H1 (cell line): Measurements from ENCODE around the gene SLC7A11. TPM values are rescaled to one million over a fixed set of nuclear protein-coding genes. Genes with fewer than 3 reads are reported as not detected.
A peak's percentile ranks its signal among the peaks of the same experiment; 100 is the strongest.

Experiments
- CTCF ChIA-PET: fragments of 300-600 bp; sonication (Branson Sonifier 250); formaldehyde crosslinking; loops from one replicate; lab custom pipeline; 2021; ENCODE audit not compliant: partially characterized antibody; lab: Charles Lee
- POLR2A ChIA-PET: fragments of 300-600 bp; sonication (Branson Sonifier 250); formaldehyde crosslinking; loops from one replicate; lab custom pipeline; 2021; ENCODE audit warnings: inconsistent platforms; ENCODE audit not compliant: partially characterized antibody; lab: Charles Lee
- DNase-seq, 2 experiments: peaks; one replicate each; pipeline versions ENCODE4 v3.0.0 to v3.0.0-alpha.2; 2010 to 2022; ENCODE audit warnings: low spot score in 2 of 2, low read depth in 1 of 2, mixed read lengths in 1 of 2
- FAIRE-seq: peaks from 2 replicates; lab custom pipeline; 2011; peaks lifted over from hg19 to GRCh38; lab: Jason Lieb, UNC
- H2AFZ ChIP-seq: 2 replicates; pipeline ENCODE4 v1.8.1; 2012; ENCODE audit warnings: low read length, inconsistent platforms
- H2AK5ac ChIP-seq: 2 replicates; pipeline ENCODE4 v1.6.1; 2013; ENCODE audit warnings: low read depth, low read length
- H2BK120ac ChIP-seq: replicated peaks from 2 replicates; pipeline ENCODE3; 2013; ENCODE audit warnings: low read depth, low read length, inconsistent platforms
- H2BK12ac ChIP-seq: 2 replicates; pipeline ENCODE4 v1.6.1; 2013; ENCODE audit warnings: low read depth, low read length
- H2BK15ac ChIP-seq: 2 replicates; pipeline ENCODE4 v1.6.1; 2013; ENCODE audit warnings: low read length
- H2BK20ac ChIP-seq: 2 replicates; pipeline ENCODE4 v1.6.1; 2013; ENCODE audit warnings: low read length
- H2BK5ac ChIP-seq: 2 replicates; pipeline ENCODE4 v1.6.1; 2013; ENCODE audit warnings: low read depth, low read length
- H3K14ac ChIP-seq: 2 replicates; pipeline ENCODE4 v1.6.1; 2013; ENCODE audit warnings: inconsistent platforms; ENCODE audit not compliant: insufficient read length
- H3K18ac ChIP-seq: 2 replicates; pipeline ENCODE4 v1.6.1; 2013; ENCODE audit warnings: low read length; ENCODE audit errors: extremely low read depth
- H3K23ac ChIP-seq: 2 replicates; pipeline ENCODE4 v1.6.1; 2013; ENCODE audit warnings: inconsistent platforms; ENCODE audit not compliant: insufficient read length
- H3K23me2 ChIP-seq: 2 replicates; pipeline ENCODE4 v1.6.1; 2013; ENCODE audit warnings: low read depth, low read length
- H3K27ac ChIP-seq: 2 replicates; pipeline ENCODE4 v1.6.1; 2011; ENCODE audit warnings: low read depth, low read length, inconsistent platforms
- H3K27me3 ChIP-seq, 4 experiments: replicated peaks in 1 of 4; 1 replicate in 1 of 4; 2 replicates in 3 of 4; pipeline versions ENCODE4 v1.6.1 to v1.8.1; 2011 to 2013; ENCODE audit warnings: low read length in 3 of 4, mild to moderate bottlenecking in 3 of 4, inconsistent platforms in 2 of 4, mixed read lengths in 2 of 4, moderate library complexity in 1 of 4; ENCODE audit not compliant: control insufficient read depth in 3 of 4, insufficient read depth in 3 of 4; ENCODE audit errors: extremely low read depth in 1 of 4
- H3K36me3 ChIP-seq, 4 experiments: 2 replicates each; pipeline versions ENCODE4 v1.6.1 to v1.8.1; 2011 to 2013; ENCODE audit warnings: mild to moderate bottlenecking in 4 of 4, low read length in 3 of 4, moderate library complexity in 2 of 4, control low read depth in 1 of 4, inconsistent platforms in 1 of 4; ENCODE audit not compliant: insufficient read depth in 4 of 4, control insufficient read depth in 2 of 4
- H3K4ac ChIP-seq: replicated peaks from 2 replicates; pipeline ENCODE3; 2013; ENCODE audit warnings: low read length, low read depth, mixed read lengths, inconsistent platforms; ENCODE audit not compliant: insufficient read length
- H3K4me1 ChIP-seq, 4 experiments: replicated peaks in 1 of 4; 1 replicate in 1 of 4; 2 replicates in 3 of 4; pipeline versions ENCODE4 v1.6.1 to v1.8.1; 2011 to 2013; ENCODE audit warnings: low read length in 3 of 4, inconsistent platforms in 2 of 4, mixed read lengths in 1 of 4; ENCODE audit not compliant: insufficient read depth in 4 of 4, control insufficient read depth in 3 of 4
- H3K4me2 ChIP-seq, 2 experiments: 2 replicates each; pipeline versions ENCODE4 v1.6.1 to v1.8.1; 2011 to 2013; ENCODE audit warnings: low read depth in 2 of 2, low read length in 2 of 2, control low read depth in 1 of 2, inconsistent platforms in 1 of 2, mild to moderate bottlenecking in 1 of 2; ENCODE audit not compliant: insufficient read depth in 1 of 2
- H3K4me3 ChIP-seq, 4 experiments: fragments of 200-600, 300-600 bp in 1 of 4; sonication (generic), shearing (Covaris generic), sonication (Bioruptor Twin) in 1 of 4; 2 replicates each; pipeline versions ENCODE4 v1.5.1 to v1.8.1; 2011 to 2016; ENCODE audit warnings: low read length in 4 of 4, low read depth in 3 of 4, control low read depth in 2 of 4, inconsistent platforms in 2 of 4, mild to moderate bottlenecking in 2 of 4, mixed read lengths in 1 of 4, moderate library complexity in 1 of 4; ENCODE audit not compliant: insufficient read depth in 2 of 4; ENCODE audit errors: extremely low read depth in 1 of 4
- H3K56ac ChIP-seq: replicated peaks from 2 replicates; pipeline ENCODE3; 2013; ENCODE audit warnings: low read depth, mild to moderate bottlenecking, mixed read lengths, low read length, inconsistent platforms; ENCODE audit not compliant: insufficient read length
- H3K79me1 ChIP-seq: 2 replicates; pipeline ENCODE4 v1.6.1; 2013; ENCODE audit warnings: low read depth, low read length, control low read depth
- H3K79me2 ChIP-seq, 2 experiments: 2 replicates each; pipeline versions ENCODE4 v1.6.1 to v1.8.1; 2012 to 2013; ENCODE audit warnings: low read length in 2 of 2, mild to moderate bottlenecking in 2 of 2, inconsistent platforms in 1 of 2; ENCODE audit not compliant: insufficient read depth in 2 of 2, control insufficient read depth in 1 of 2
- H3K9ac ChIP-seq, 4 experiments: replicated peaks in 1 of 4; 1 replicate in 1 of 4; 2 replicates in 3 of 4; pipeline versions ENCODE4 v1.6.1 to v1.8.1; 2011 to 2013; ENCODE audit warnings: low read depth in 3 of 4, low read length in 3 of 4, control low read depth in 2 of 4, mild to moderate bottlenecking in 2 of 4, moderate library complexity in 2 of 4, inconsistent platforms in 1 of 4; ENCODE audit errors: extremely low read depth in 1 of 4
- H3K9me3 ChIP-seq, 2 experiments: 2 replicates each; pipeline versions ENCODE4 v1.6.1 to v1.8.1; 2012 to 2013; ENCODE audit warnings: mild to moderate bottlenecking in 2 of 2, moderate library complexity in 2 of 2, control low read depth in 1 of 2, inconsistent platforms in 1 of 2, low read depth in 1 of 2, low read length in 1 of 2, mixed read lengths in 1 of 2; ENCODE audit not compliant: insufficient read depth in 2 of 2
- H4K20me1 ChIP-seq, 2 experiments: replicated peaks in 1 of 2; 2 replicates each; pipeline versions ENCODE3 to v1.8.1; 2011 to 2013; ENCODE audit warnings: inconsistent platforms in 2 of 2, low read length in 2 of 2, mild to moderate bottlenecking in 1 of 2; ENCODE audit not compliant: insufficient read depth in 2 of 2, control insufficient read depth in 1 of 2
- H4K5ac ChIP-seq: 2 replicates; pipeline ENCODE4 v1.6.1; 2013; ENCODE audit warnings: low read length, low read depth, mixed read lengths, inconsistent platforms; ENCODE audit not compliant: insufficient read length
- H4K8ac ChIP-seq: 2 replicates; pipeline ENCODE4 v1.8.0; 2013; ENCODE audit warnings: mild to moderate bottlenecking, moderate library complexity, low read length, inconsistent platforms; ENCODE audit not compliant: insufficient read depth; ENCODE audit errors: extremely low read depth
- H4K91ac ChIP-seq: replicated peaks from 2 replicates; pipeline ENCODE3; 2013; ENCODE audit warnings: low read length, mixed read lengths, inconsistent platforms; ENCODE audit not compliant: insufficient read length
- ASH2L ChIP-seq: fragments of 200-600, 300-600 bp; sonication (generic); IDR thresholded peaks from one replicate; pipeline ENCODE4 v1.7.1; 2017; ENCODE audit warnings: low read length
- CTCF ChIP-seq, 3 experiments: IDR thresholded peaks; 1 replicate in 2 of 3; 2 replicates in 1 of 3; pipeline versions ENCODE4 v1.5.1 to v1.6.1; 2011; ENCODE audit warnings: low read length in 3 of 3, mild to moderate bottlenecking in 3 of 3, inconsistent platforms in 2 of 3, low read depth in 1 of 3, moderate library complexity in 1 of 3; ENCODE audit not compliant: insufficient read depth in 1 of 3; ENCODE audit errors: control extremely low read depth in 1 of 3
- SIX5 ChIP-seq: IDR thresholded peaks from 2 replicates; pipeline ENCODE4 v1.6.1; 2011; ENCODE audit warnings: mild to moderate bottlenecking, low read depth, low read length
- SUZ12 ChIP-seq: fragments of 200-600 bp; sonication (generic); IDR thresholded peaks from 2 replicates; pipeline ENCODE4 v1.6.1; 2012; ENCODE audit warnings: mild to moderate bottlenecking, inconsistent platforms, low read length, moderate library complexity, mixed read lengths
- YY1 ChIP-seq: IDR thresholded peaks from 2 replicates; pipeline ENCODE4 v1.6.1; 2011; ENCODE audit warnings: low read depth, mild to moderate bottlenecking, low read length
- WGBS, 2 experiments: shearing (Covaris generic) in 1 of 2; methylation state at CpG; one replicate each; pipeline versions ENCODE4 v1.1.6 to v1.1.7; 2013 to 2015; ENCODE audit warnings: low lambda C conversion rate in 2 of 2, mixed read lengths in 2 of 2, inconsistent platforms in 1 of 2, low coverage in 1 of 2, missing lambda C conversion rate in 1 of 2; ENCODE audit not compliant: insufficient replicate concordance in 2 of 2, insufficient coverage in 1 of 2, insufficient read length in 1 of 2; ENCODE audit errors: extremely low coverage in 1 of 2, missing lambda C conversion rate in 1 of 2; 5-methylcytosine and 5-hydroxymethylcytosine counted together
- polyA plus RNA-seq, 7 experiments: library from polyadenylated mRNA; depleted of rRNA in 3 of 7; stranded (reverse) in 5 of 7; unstranded in 2 of 7; fragments of >200 nt in 5 of 7; fragments of 200-250 nt in 2 of 7; gene quantifications; 1 replicate in 5 of 7; 2 replicates in 1 of 7; 4 replicates in 1 of 7; pipeline versions ENCODE4 v1.2.1 to v1.2.3, GENCODE V29; 2011 to 2013; ENCODE audit warnings: missing spikeins in 2 of 7, mixed read lengths in 2 of 7
- total RNA-seq: library from RNA; stranded (reverse); fragmentation: NEBNext Ultra II Directional; extraction: Animal tissue kit (Norgen Biotek cat#: 25700); gene quantifications from 2 replicates; pipeline ENCODE4 v1.2.1, GENCODE V29; 2021

Gene SLC7A11
- total and polyA plus RNA-seq, 2 of the 8 experiments (the other 6 are each of a cell fraction or from before 2014, with no cell fraction given), result 6.6 to 17.0 TPM

- Histone ChIP-seq H3K79me2 (no peaks in the 10 kb centered on the region), H2BK12ac (no peak overlapping the region), H3K36me3 (no peaks in the 10 kb centered on the region; a peak in 1 of 8 replicates), H2BK120ac (peak overlapping the region; percentile 95), H3K23me2 (no peaks in the 10 kb centered on the region), H3K4ac (no peak overlapping the region), H3K27me3 (peaks cover 0 to 1% (median 0%) of the 10 kb centered on the region in 4 experiments; a peak in 1 of 7 replicates), H3K9ac (no peak overlapping the region), H4K5ac (no peak overlapping the region), H2AFZ (no peak overlapping the region), H3K18ac (no peak overlapping the region), H4K20me1 (no peaks in the 10 kb centered on the region), H3K23ac (no peak overlapping the region), H2BK20ac (0 out of 2 replicates have a peak overlapping the region, but pooled peaks have one; percentile 11), H3K4me3 (no peak overlapping the region), H3K27ac (no peak overlapping the region), H3K79me1 (no peaks in the 10 kb centered on the region), H4K91ac (peak overlapping the region; percentile 87), H4K8ac (no peak overlapping the region), H3K9me3 (no peaks in the 10 kb centered on the region), H2BK15ac (no peak overlapping the region), H3K14ac (no peak overlapping the region), H3K56ac (no peak overlapping the region), H3K4me1 (peaks cover 2 to 17% (median 10%) of the 10 kb centered on the region in 4 experiments; a peak in 3 of 7 replicates), H2BK5ac (peak overlapping the region; percentile 76; the same call in 1 of the 2 replicates), H3K4me2 (no peak overlapping the region), H2AK5ac (no peak overlapping the region)
- FAIRE-seq (no peak), DNase-seq (no peak)
- 89% methylated on average over 1 of the region's 1 CpG; no CpG with 5 or more reads in 1 of the 2 experiments for WGBS, 2 experiments
- ChIA-PET POLR2A (no interaction called here), CTCF (no interaction called here)
- no peak for TF ChIP-seq ASH2L
- no peak for TF ChIP-seq SUZ12
- no peak for TF ChIP-seq CTCF (IDR thresholded peaks at IDR 0.05; ENCODE audit: control extremely low read depth in 1 of 3, insufficient read depth in 1 of 3, low read depth in 1 of 3, low read length in 3 of 3)
- TF ChIP-seq YY1, result no peak
- TF ChIP-seq SIX5, result no peak
These were observed 127.7 kb downstream of the SLC7A11 start for GRCh38 chr4:138114434-138114833.
